Cardiac muscle cell (in vitro differentiated cells and primary cell): Measurements from ENCODE around the gene CFAP61. TPM values are rescaled to one million over a fixed set of nuclear protein-coding genes. Genes with fewer than 3 reads are reported as not detected.

ENCODE experiments used
- DNase-seq, 2 donors: peaks; one replicate each; pipeline versions ENCODE4 v3.0.0 to v3.0.0-alpha.2; 2010 to 2017; ENCODE audit warnings: low read depth in 1 of 2, low spot score in 1 of 2
- H3K27ac ChIP-seq: fragments of 200-600 bp; sonication (generic); 2 replicates; pipeline ENCODE4 v1.5.1; 2016
- H3K27me3 ChIP-seq: fragments of 200-600 bp; sonication (generic); 2 replicates; pipeline ENCODE4 v1.6.0; 2016; ENCODE audit warnings: control low read depth
- H3K36me3 ChIP-seq: fragments of 200-600 bp; sonication (generic); 2 replicates; pipeline ENCODE4 v1.5.1; 2016; ENCODE audit warnings: control low read depth
- H3K4me1 ChIP-seq: fragments of 200-600 bp; sonication (generic); 2 replicates; pipeline ENCODE4 v1.8.1; 2017; ENCODE audit warnings: low read depth, mild to moderate bottlenecking, mixed run types
- H3K4me3 ChIP-seq: fragments of 200-600 bp; sonication (generic); 2 replicates; pipeline ENCODE4 v1.5.1; 2016; ENCODE audit warnings: mild to moderate bottlenecking
- H3K9me3 ChIP-seq: fragments of 200-600 bp; sonication (generic); 2 replicates; pipeline ENCODE4 v1.5.1; 2017; ENCODE audit warnings: low read depth, mild to moderate bottlenecking, control low read depth
- polyA plus RNA-seq: library from polyadenylated mRNA; unstranded; fragments of >200 nt; fragmentation: Nextera tagmentation; extraction: Ambion mirVana; gene quantifications from 2 replicates; pipeline ENCODE4 v1.2.1, GENCODE V29; 2016
- total RNA-seq: library from RNA; depleted of rRNA; stranded (reverse); fragments of >200 nt; gene quantifications from 2 replicates; pipeline ENCODE4 v1.2.3, GENCODE V29; 2016
- TF ChIP-seq, protein P1 (sequence below): IDR thresholded peaks from 2 replicates; pipeline ENCODE4 v1.5.1; 2012; ENCODE audit warnings: low read depth, mild to moderate bottlenecking, low read length

CFAP61 gene
- total and polyA plus RNA-seq, 2 experiments from 2014 or later = 0.44 TPM; not detected in 1

DNA sequence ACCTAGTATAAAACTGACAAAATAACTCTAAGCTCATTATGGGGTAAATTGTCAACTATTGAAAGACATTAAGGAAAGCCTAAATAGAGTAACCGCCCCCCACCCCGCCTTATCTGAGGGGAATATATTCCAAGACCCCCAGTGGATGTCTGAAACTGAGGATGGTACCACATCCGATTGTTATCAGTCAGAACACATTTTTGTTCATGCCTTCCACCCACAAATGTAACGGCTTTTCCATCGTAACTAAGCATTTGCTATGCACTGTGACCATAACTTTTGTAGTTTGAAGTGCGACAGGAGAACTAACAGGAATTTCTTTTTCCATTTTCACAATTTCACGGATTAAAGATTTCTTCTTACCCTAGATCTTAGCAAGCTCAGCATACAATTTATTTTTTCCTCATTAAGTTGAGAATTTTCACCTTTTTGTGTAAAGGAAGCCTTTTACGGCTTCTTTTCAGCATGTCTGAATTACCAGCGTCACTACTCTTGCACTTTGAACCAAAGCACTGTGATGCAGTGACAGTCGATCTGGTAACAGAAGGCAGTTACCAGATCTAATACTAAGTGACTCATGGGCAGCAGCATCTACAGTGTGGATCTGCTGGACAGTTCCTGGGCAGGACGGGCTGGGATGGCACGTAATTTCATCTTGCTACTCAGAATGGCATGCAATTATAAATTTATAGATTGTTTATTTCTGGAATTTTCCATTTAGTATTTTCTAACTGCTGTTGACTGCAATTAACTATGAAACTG lies 11.8 kb downstream of the CFAP61 start:
- Histone ChIP-seq H3K9me3 (no peaks in the 10 kb centered on the region), H3K36me3 (no peaks in the 10 kb centered on the region), H3K27ac (no peak overlapping the region), H3K4me1 (no peaks in the 10 kb centered on the region), H3K4me3 (no peak overlapping the region), H3K27me3 (peaks cover 3% of the 10 kb centered on the region)
- TF ChIP-seq, protein P1, sequence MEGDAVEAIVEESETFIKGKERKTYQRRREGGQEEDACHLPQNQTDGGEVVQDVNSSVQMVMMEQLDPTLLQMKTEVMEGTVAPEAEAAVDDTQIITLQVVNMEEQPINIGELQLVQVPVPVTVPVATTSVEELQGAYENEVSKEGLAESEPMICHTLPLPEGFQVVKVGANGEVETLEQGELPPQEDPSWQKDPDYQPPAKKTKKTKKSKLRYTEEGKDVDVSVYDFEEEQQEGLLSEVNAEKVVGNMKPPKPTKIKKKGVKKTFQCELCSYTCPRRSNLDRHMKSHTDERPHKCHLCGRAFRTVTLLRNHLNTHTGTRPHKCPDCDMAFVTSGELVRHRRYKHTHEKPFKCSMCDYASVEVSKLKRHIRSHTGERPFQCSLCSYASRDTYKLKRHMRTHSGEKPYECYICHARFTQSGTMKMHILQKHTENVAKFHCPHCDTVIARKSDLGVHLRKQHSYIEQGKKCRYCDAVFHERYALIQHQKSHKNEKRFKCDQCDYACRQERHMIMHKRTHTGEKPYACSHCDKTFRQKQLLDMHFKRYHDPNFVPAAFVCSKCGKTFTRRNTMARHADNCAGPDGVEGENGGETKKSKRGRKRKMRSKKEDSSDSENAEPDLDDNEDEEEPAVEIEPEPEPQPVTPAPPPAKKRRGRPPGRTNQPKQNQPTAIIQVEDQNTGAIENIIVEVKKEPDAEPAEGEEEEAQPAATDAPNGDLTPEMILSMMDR = no peak
- DNase-seq = no peak

DNA sequence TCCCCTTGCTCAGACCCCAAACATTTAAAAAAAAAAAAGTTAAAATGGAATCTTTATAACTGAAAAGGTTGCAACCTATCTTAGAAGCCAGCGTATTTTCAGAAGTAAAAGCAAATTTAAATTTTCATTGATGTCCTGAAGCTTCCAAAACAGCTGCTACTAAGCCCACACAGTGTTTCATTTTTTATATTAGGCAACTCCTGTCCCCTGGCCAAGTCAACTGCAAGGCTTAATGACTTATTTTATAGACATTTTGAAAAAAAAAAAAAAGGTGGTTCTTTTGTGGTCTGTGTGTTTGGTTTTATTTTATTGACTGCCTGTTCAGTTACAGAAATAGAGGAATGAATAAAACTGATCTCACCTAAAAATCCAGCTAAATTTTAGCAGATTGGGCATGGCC lies 13.0 kb downstream of the CFAP61 start:
- no peaks in the 10 kb centered on the region for H3K4me1 ChIP-seq
- DNase-seq = no peak
- TF ChIP-seq, protein P1 = no peak
- H3K9me3 ChIP-seq = no peaks in the 10 kb centered on the region
- peaks cover 3% of the 10 kb centered on the region for H3K27me3 ChIP-seq
- H3K4me3 ChIP-seq = no peak overlapping the region
- no peaks in the 10 kb centered on the region for H3K36me3 ChIP-seq
- H3K27ac ChIP-seq = no peak overlapping the region

DNA sequence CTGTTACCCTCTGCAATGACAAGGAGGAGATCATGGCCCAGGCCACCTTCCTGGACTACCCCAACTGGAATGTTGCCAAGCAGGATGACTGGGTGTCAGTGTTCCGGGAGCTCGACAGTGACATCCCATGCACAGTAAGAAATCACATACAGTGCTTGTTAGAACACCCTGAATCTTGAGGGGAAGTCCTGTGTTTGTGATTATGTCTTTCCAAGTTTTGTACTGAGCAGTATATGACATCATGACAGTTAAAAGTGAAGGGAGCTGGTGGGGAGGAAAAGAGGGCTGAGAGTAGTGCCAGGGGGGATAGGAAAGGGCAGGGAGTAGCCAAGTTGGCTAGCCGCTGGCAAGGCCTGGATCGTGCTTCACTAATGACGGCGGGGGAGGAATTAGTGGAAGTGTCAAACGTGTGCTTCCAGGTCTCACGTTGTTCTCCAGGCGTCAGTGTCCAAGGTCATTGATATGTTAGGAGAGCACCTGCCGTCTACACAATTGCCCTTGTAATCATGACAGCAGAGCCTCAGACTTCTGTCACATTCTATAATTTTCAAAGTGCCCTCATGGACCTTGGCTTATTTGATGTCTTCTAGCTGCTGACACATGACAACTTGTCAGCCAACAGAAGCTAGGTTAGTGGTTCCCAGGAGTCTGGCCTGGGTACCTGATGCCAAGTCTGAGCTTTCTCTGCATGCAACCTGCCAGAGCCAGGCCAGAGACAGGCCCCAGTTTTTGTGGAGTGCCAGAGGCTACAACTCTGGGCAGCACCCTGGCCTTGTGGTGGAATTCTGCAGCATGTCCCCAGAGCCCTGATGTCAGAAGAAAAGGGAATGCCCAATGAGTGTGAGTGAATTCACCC lies 18.8 kb downstream of the CFAP61 start:
- Histone ChIP-seq H3K9me3 (no peaks in the 10 kb centered on the region), H3K4me1 (no peaks in the 10 kb centered on the region), H3K27me3 (peaks cover 4% of the 10 kb centered on the region), H3K27ac (no peak overlapping the region), H3K36me3 (no peaks in the 10 kb centered on the region), H3K4me3 (no peak overlapping the region)
- DNase-seq = no peak
- TF ChIP-seq, protein P1 = no peak

DNA sequence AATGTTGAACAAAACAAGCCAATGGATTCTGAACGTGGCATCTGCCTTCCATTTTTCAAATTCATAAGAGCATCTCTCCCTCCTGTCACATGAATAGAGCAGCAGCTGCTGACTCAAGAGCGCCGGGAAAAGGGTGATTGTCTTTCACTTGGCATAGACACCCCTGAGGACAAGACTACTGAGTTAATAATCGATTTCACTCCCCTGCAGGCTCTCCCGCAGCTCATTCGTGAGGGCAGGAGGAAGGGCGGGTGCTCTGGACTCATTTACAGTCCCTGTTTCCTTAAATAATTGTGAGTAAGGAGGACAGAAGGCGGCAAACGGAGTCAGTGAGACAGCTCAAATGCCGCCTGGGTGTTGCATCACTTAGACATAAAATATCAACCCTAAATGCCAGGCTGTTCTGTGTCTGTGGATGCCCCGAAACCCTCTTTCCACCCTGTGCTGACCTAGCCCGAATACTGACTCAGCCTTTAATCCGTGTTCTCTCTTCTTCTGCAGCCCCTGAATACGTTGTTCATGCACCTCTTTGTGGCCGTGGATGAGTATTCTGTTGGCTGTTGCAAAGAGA lies 21.6 kb downstream of the CFAP61 start:
- no peak overlapping the region for H3K4me3 ChIP-seq
- H3K27ac ChIP-seq = no peak overlapping the region
- H3K9me3 ChIP-seq = no peaks in the 10 kb centered on the region
- no peaks in the 10 kb centered on the region for H3K4me1 ChIP-seq
- TF ChIP-seq, protein P1 = no peak
- no peak for DNase-seq
- H3K27me3 ChIP-seq = peaks cover 4% of the 10 kb centered on the region
- no peaks in the 10 kb centered on the region for H3K36me3 ChIP-seq

DNA sequence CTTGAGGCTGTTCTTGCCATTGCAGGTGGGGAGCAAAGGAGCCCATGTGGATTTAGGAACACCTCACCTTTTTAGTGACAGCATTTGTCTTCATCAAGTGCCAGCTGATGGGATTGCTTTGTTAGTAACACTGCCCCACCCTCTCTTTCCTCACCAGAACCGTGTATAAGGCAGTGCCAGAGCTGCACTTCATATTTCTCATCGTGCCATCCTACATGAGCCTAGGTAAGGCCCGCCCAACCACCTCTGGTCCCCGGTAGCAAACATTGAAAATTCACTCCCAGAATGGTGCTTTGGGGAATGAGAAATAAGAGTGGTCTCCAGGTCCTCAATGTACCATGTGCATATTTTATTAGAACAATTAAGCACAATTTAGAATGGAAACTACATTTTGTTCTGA lies 22.7 kb downstream of the CFAP61 start:
- Histone ChIP-seq H3K4me1 (no peaks in the 10 kb centered on the region), H3K9me3 (no peaks in the 10 kb centered on the region), H3K4me3 (no peak overlapping the region), H3K36me3 (no peaks in the 10 kb centered on the region), H3K27ac (no peak overlapping the region), H3K27me3 (peaks cover 4% of the 10 kb centered on the region)
- TF ChIP-seq, protein P1 = no peak
- no peak for DNase-seq
